GM18507 (cell line): ENCODE results near the gene MLST8.
A peak's percentile ranks its signal among the peaks of the same experiment; 100 is the strongest.

ENCODE experiments used
- DNase-seq: peaks from one replicate; pipeline ENCODE4 v3.0.0; 2011; ENCODE audit warnings: low read depth; ENCODE audit not compliant: insufficient read length; ENCODE audit errors: extremely low spot score
- FAIRE-seq: peaks from 2 replicates; lab custom pipeline; 2011; peaks lifted over from hg19 to GRCh38; lab: Jason Lieb, UNC

Gene MLST8

GRCh38 chr16:2205104-2205966 lies at the start of gene MLST8:
Gene MLST8, plus strand, starts transcription at chr16:2205454. Its CDS starts 632 bp downstream, at chr16:2206086.
- DNase-seq = peak; percentile 93
- FAIRE-seq = peak; percentile 82

- FAIRE-seq (no peak), DNase-seq (no peak)
These were observed 49.0 kb upstream of the MLST8 start for GRCh38 chr16:2155977-2156848.

- no peak for FAIRE-seq
These were observed 48.4 kb upstream of the MLST8 start for GRCh38 chr16:2156849-2157224.

GRCh38 chr16:2157480-2158261 lies 47.6 kb upstream of the MLST8 start:
- FAIRE-seq = no peak

More at GRCh38 chr16:2156849-2157224, 48.4 kb upstream of the MLST8 start:
- no peak for DNase-seq

GRCh38 chr16:2158262-2158638 lies 47.0 kb upstream of the MLST8 start:
- FAIRE-seq (no peak), DNase-seq (no peak)

More at GRCh38 chr16:2157480-2158261, 47.6 kb upstream of the MLST8 start:
- DNase-seq = no peak

GRCh38 chr16:2159175-2159838 lies 45.9 kb upstream of the MLST8 start:
- FAIRE-seq (no peak), DNase-seq (no peak)

GRCh38 chr16:2160915-2161551 lies 44.2 kb upstream of the MLST8 start:
- FAIRE-seq (peak; percentile 33), DNase-seq (no peak)

GRCh38 chr16:2161911-2162310 lies 43.3 kb upstream of the MLST8 start:
- FAIRE-seq (no peak), DNase-seq (no peak)

- DNase-seq (no peak), FAIRE-seq (no peak)
These were observed 42.6 kb upstream of the MLST8 start for GRCh38 chr16:2162676-2163118.

GRCh38 chr16:2163211-2163881 lies 41.9 kb upstream of the MLST8 start:
- DNase-seq (no peak), FAIRE-seq (no peak)

- FAIRE-seq = no peak
- no peak for DNase-seq
These were observed 39.4 kb upstream of the MLST8 start for GRCh38 chr16:2165861-2166260.

- DNase-seq (no peak), FAIRE-seq (no peak)
These were observed 38.8 kb upstream of the MLST8 start for GRCh38 chr16:2166263-2167067.

- no peak for DNase-seq
- no peak for FAIRE-seq
These were observed 38.1 kb upstream of the MLST8 start for GRCh38 chr16:2167068-2167638.

GRCh38 chr16:2170080-2170479 lies 35.2 kb upstream of the MLST8 start:
- no peak for FAIRE-seq
- DNase-seq = no peak

- FAIRE-seq (no peak), DNase-seq (no peak)
These were observed 34.4 kb upstream of the MLST8 start for GRCh38 chr16:2170587-2171435.

GRCh38 chr16:2171601-2172178 lies 33.6 kb upstream of the MLST8 start:
- FAIRE-seq (no peak), DNase-seq (no peak)
